Measurements from ENCODE around the gene OCA2. TPM values are rescaled to one million over a fixed set of nuclear protein-coding genes. Genes with fewer than 3 reads are reported as not detected.

The OCA2 gene
- total RNA-seq, 2 donors from 2014 or later = not detected

DNA sequence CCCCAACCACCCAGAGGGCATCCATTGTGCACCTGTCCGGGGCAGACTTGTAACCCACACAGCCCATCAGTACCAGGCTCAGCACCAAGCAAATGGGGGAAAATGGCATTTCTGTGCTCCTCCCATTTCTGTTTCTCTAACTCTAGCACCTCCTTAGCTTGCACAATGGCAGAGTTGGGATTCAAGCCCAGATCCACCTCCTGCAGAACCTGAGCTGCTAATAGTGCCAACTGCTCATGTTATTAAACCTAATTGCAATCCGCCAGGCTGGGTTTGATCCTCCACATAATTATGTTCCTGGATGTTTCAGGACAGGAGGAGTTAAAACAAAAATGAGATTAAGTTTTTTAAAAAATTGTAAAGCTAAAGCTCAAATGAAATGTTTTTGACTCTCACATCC lies 235.0 kb downstream of the OCA2 start:
- Histone ChIP-seq H3K4me3 (no peak overlapping the region), H3K27ac (no peak overlapping the region), H3K4me1 (no peaks in the 10 kb centered on the region), H3K9me3 (no peaks in the 10 kb centered on the region), H3K36me3 (replicated peaks in 1 of 2; ENCODE audit: insufficient read depth in 1 of 2, low read depth in 2 of 2) (no peaks in the 10 kb centered on the region), H3K27me3 (no peaks in the 10 kb centered on the region)
- no peak for TF ChIP-seq POLR2A (IDR thresholded peaks at IDR 0.05)
- TF ChIP-seq, protein P1, sequence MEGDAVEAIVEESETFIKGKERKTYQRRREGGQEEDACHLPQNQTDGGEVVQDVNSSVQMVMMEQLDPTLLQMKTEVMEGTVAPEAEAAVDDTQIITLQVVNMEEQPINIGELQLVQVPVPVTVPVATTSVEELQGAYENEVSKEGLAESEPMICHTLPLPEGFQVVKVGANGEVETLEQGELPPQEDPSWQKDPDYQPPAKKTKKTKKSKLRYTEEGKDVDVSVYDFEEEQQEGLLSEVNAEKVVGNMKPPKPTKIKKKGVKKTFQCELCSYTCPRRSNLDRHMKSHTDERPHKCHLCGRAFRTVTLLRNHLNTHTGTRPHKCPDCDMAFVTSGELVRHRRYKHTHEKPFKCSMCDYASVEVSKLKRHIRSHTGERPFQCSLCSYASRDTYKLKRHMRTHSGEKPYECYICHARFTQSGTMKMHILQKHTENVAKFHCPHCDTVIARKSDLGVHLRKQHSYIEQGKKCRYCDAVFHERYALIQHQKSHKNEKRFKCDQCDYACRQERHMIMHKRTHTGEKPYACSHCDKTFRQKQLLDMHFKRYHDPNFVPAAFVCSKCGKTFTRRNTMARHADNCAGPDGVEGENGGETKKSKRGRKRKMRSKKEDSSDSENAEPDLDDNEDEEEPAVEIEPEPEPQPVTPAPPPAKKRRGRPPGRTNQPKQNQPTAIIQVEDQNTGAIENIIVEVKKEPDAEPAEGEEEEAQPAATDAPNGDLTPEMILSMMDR (IDR thresholded peaks at IDR 0.05) = no peak
- DNase-seq (no peak), ATAC-seq (no peak)
- 78 to 82% methylated on average over 1 to 2 of the region's 2 CpGs for WGBS, 2 donors
- intact Hi-C loops (cut with DNase I) = no loop called here

DNA sequence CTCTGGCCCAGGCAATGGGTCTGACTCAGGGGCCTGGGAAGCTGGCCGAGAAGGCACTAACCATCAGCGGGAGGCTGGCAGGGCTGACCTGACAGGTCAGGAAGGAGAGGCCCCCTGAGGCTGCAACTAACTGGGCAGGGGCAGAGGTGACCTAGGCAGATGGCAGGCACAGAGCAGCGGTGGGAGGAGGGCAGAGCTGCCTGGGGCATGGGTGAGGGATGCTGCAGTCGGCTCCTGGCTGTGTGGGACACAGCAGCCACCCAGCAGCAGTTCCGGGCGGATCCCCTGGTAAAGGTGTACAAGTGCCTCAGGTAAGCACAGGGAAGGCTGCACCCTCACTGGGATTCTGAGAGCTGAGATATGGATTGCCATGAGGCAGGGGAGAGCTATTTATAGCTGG lies 236.1 kb downstream of the OCA2 start:
- TF ChIP-seq POLR2A (IDR thresholded peaks at IDR 0.05) = no peak
- TF ChIP-seq, protein P1 (IDR thresholded peaks at IDR 0.05) = no peak
- H3K9me3 ChIP-seq = no peaks in the 10 kb centered on the region
- no peak for DNase-seq
- H3K4me3 ChIP-seq = no peak overlapping the region
- H3K27me3 ChIP-seq = no peaks in the 10 kb centered on the region
- no peak for ATAC-seq
- no peaks in the 10 kb centered on the region for H3K36me3 ChIP-seq (replicated peaks in 1 of 2; ENCODE audit: insufficient read depth in 1 of 2, low read depth in 2 of 2)
- H3K4me1 ChIP-seq = no peaks in the 10 kb centered on the region
- no peak overlapping the region for H3K27ac ChIP-seq
- intact Hi-C loops (cut with DNase I) = no loop called here
- 60 to 73% methylated on average over 6 of the region's 6 CpGs for WGBS, 2 donors

GRCh38 chr15:27861171-27861570 lies 237.9 kb downstream of the OCA2 start:
- no peaks in the 10 kb centered on the region for H3K9me3 ChIP-seq
- 70 to 75% methylated on average over 8 of the region's 8 CpGs for WGBS, 2 donors
- H3K4me3 ChIP-seq = no peak overlapping the region
- H3K27me3 ChIP-seq = no peaks in the 10 kb centered on the region
- H3K27ac ChIP-seq = no peak overlapping the region
- no peak for TF ChIP-seq POLR2A (IDR thresholded peaks at IDR 0.05)
- TF ChIP-seq, protein P1 (IDR thresholded peaks at IDR 0.05) = no peak
- DNase-seq (no peak), ATAC-seq (no peak)
- no peaks in the 10 kb centered on the region for H3K36me3 ChIP-seq (replicated peaks in 1 of 2; ENCODE audit: insufficient read depth in 1 of 2, low read depth in 2 of 2)
- intact Hi-C loops (cut with DNase I) = no loop called here
- no peaks in the 10 kb centered on the region for H3K4me1 ChIP-seq

- Histone ChIP-seq H3K36me3 (replicated peaks in 1 of 2; ENCODE audit: insufficient read depth in 1 of 2, low read depth in 2 of 2) (no peaks in the 10 kb centered on the region), H3K9me3 (no peaks in the 10 kb centered on the region), H3K4me3 (no peak overlapping the region), H3K4me1 (no peaks in the 10 kb centered on the region), H3K27ac (no peak overlapping the region), H3K27me3 (no peaks in the 10 kb centered on the region)
- 92 to 95% methylated on average over 4 of the region's 4 CpGs for WGBS, 2 donors
- DNase-seq (no peak), ATAC-seq (no peak)
- no peak for TF ChIP-seq POLR2A (IDR thresholded peaks at IDR 0.05)
- TF ChIP-seq, protein P1 (IDR thresholded peaks at IDR 0.05) = no peak
- intact Hi-C loops (cut with DNase I) = no loop called here
Observed at GRCh38 chr15:27855137-27855536, 244.0 kb downstream of the OCA2 start.

- Histone ChIP-seq H3K27me3 (no peaks in the 10 kb centered on the region), H3K36me3 (replicated peaks in 1 of 2; ENCODE audit: insufficient read depth in 1 of 2, low read depth in 2 of 2) (no peaks in the 10 kb centered on the region), H3K4me3 (no peak overlapping the region), H3K27ac (no peak overlapping the region), H3K4me1 (no peaks in the 10 kb centered on the region), H3K9me3 (no peaks in the 10 kb centered on the region)
- intact Hi-C loops (cut with DNase I) = no loop called here
- WGBS, 2 donors = 75 to 94% methylated on average over 10 of the region's 10 CpGs
- no peak for DNase-seq
- ATAC-seq = no peak
- no peak for TF ChIP-seq POLR2A (IDR thresholded peaks at IDR 0.05)
- TF ChIP-seq, protein P1 (IDR thresholded peaks at IDR 0.05) = no peak
Observed at GRCh38 chr15:27854601-27855000, 244.5 kb downstream of the OCA2 start.
